ENCODE data around the gene ACTL8.

Gene ACTL8

GRCh38 chr1:17765444-17766411, 10.6 kb downstream of the ACTL8 start:
- no peak for TF ChIP-seq CTCF (IDR thresholded peaks at IDR 0.05; ENCODE audit: insufficient read depth, missing control alignments)
- FAIRE-seq (no peak), DNase-seq (ENCODE audit: insufficient read length, low spot score) (no peak)

- FAIRE-seq (no peak), DNase-seq (ENCODE audit: insufficient read length, low spot score) (no peak)
- TF ChIP-seq CTCF (IDR thresholded peaks at IDR 0.05; ENCODE audit: insufficient read depth, missing control alignments) = no peak
Observed at GRCh38 chr1:17768651-17769241, 13.6 kb downstream of the ACTL8 start.

GRCh38 chr1:17770983-17771382, 15.8 kb downstream of the ACTL8 start:
- DNase-seq (ENCODE audit: insufficient read length, low spot score) (no peak), FAIRE-seq (no peak)
- no peak for TF ChIP-seq CTCF (IDR thresholded peaks at IDR 0.05; ENCODE audit: insufficient read depth, missing control alignments)

GRCh38 chr1:17772615-17773212, 17.6 kb downstream of the ACTL8 start:
- TF ChIP-seq CTCF (IDR thresholded peaks at IDR 0.05; ENCODE audit: insufficient read depth, missing control alignments) = no peak
- DNase-seq (ENCODE audit: insufficient read length, low spot score) (no peak), FAIRE-seq (no peak)

- no peak for TF ChIP-seq CTCF (IDR thresholded peaks at IDR 0.05; ENCODE audit: insufficient read depth, missing control alignments)
- peak; percentile 51 for DNase-seq (ENCODE audit: insufficient read length, low spot score)
- FAIRE-seq = no peak
Observed at GRCh38 chr1:17773591-17774326, 18.6 kb downstream of the ACTL8 start.

GRCh38 chr1:17774452-17774851, 19.3 kb downstream of the ACTL8 start:
- DNase-seq (ENCODE audit: insufficient read length, low spot score) = no peak
- FAIRE-seq = no peak
- TF ChIP-seq CTCF (IDR thresholded peaks at IDR 0.05; ENCODE audit: insufficient read depth, missing control alignments) = no peak

Data from D721Med (cell line).